ENCODE measurements around the gene RPS5. TPM values are rescaled to one million over a fixed set of nuclear protein-coding genes. Genes with fewer than 3 reads are reported as not detected.

Gene RPS5
- total RNA-seq, 1 donor, result 1,183 TPM

GRCh38 chr19:58349590-58349989, 37.5 kb upstream of the RPS5 start:
- TF ChIP-seq CTCF (IDR thresholded peaks at IDR 0.05; ENCODE audit: insufficient read depth, low read depth, low read length), result no peak
- no peak overlapping the region for H3K4me3 ChIP-seq (ENCODE audit: low read depth, low read length)
- no peak for DNase-seq (ENCODE audit: low read depth)

DNA sequence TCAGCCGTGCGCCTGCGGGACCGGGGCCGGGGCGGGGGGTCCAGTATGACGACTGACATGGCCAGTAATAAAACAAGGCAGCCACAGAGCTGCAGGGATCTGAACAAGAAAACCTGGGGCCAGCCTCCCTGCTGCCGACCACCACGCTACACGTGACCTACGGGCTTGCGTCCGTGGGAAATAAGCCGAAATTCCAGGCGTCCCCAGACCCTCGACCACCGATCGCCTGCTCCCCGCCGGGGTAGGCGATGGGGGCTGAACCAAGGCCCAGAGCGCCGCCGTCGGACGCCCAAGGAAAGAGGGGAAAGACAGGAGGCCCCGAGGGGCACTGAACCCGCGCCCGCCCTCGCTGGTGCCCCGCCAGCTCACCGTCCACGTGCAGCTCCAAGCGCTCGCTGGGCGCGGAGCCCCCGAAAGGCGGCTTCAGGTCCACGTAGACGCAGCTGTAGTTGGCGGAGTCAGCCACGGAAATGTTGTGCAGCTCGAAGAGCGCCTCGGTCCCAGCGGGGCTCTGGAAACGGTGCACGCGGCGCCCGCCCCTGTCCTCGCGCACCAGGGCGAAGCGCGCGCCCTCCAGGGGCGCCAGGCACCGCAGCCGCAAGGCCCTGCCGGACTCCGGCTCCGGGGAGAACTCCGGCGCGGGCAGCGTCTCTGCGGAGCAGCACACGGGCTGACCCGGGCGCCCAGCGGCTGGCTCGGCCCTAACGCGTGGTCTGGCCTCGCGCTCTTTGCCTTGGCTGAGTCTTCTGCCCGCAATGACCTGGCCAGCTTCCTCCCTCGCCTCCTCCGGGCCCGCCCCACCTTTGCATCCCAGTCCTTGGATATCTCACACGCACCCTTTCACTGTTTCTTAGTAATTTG, 36.8 kb upstream of the RPS5 start:
- DNase-seq (ENCODE audit: low read depth), result no peak
- no peak overlapping the region for H3K4me3 ChIP-seq (ENCODE audit: low read depth, low read length)
- no peak for TF ChIP-seq CTCF (IDR thresholded peaks at IDR 0.05; ENCODE audit: insufficient read depth, low read depth, low read length)

GRCh38 chr19:58350871-58351557, 36.1 kb upstream of the RPS5 start:
- H3K4me3 ChIP-seq (ENCODE audit: low read depth, low read length), result no peak overlapping the region
- no peak for DNase-seq (ENCODE audit: low read depth)
- TF ChIP-seq CTCF (IDR thresholded peaks at IDR 0.05; ENCODE audit: insufficient read depth, low read depth, low read length), result no peak

DNA sequence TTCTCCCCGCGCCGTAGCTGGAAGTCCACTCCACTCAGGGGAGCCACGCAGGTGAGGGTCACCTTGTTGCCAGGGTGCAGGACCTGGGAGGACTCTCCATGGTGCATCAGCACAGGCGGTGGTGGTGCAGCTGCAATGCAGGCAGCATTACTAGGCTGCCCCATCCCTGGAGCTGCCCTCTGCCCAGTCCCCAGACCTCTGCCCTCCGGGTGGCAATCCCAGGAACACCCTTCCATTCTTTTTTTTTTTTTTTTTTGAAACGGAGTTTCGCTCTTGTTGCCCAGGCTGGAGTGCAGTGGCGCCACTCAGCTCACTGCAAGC, 35.6 kb upstream of the RPS5 start:
- DNase-seq (ENCODE audit: low read depth), result no peak
- no peak overlapping the region for H3K4me3 ChIP-seq (ENCODE audit: low read depth, low read length)
- TF ChIP-seq CTCF (IDR thresholded peaks at IDR 0.05; ENCODE audit: insufficient read depth, low read depth, low read length), result no peak

DNA sequence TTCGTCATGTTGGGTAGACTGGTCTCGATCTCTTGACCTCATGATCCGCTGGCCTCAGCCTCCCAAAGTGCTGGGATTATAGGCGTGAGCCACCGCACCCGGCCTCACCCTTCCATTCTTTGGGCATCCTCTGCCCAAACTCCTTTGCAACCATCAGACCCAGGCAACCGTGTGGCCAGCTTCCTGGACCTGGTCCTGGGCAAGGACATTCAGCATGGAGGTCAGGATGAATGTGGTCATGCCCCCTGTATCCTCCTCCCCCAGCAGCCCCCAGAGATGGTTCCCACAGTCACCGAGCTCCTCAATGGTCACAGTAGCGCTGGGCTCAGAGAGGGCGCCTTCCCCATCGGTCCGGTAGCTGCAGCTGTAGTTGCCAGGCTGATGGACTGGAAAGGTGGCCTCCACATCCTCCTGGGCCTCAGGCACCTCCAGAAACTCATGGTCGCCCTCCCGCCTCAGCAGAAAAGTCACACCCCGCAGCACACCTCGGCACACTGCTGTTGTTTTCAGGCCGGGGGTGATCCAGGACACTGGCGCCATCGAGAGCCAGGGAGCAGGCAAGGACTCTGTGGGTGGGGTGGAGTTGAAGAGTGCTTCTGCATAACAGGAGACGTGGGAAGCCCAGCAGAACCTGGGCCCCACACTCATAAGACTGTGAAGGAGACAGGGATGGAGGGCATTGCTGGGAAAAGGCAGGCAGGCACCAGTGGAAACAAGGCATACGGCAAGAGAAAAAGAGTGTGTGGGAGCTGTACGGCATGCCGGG, 34.9 kb upstream of the RPS5 start:
- no peak for TF ChIP-seq CTCF (IDR thresholded peaks at IDR 0.05; ENCODE audit: insufficient read depth, low read depth, low read length)
- DNase-seq (ENCODE audit: low read depth), result no peak
- no peak overlapping the region for H3K4me3 ChIP-seq (ENCODE audit: low read depth, low read length)

- TF ChIP-seq CTCF (IDR thresholded peaks at IDR 0.05; ENCODE audit: insufficient read depth, low read depth, low read length), result no peak
- no peak for DNase-seq (ENCODE audit: low read depth)
- H3K4me3 ChIP-seq (ENCODE audit: low read depth, low read length), result no peak within 1 kb of the TSS
These were observed 34.1 kb upstream of the RPS5 start, which contains the start of gene A1BG for GRCh38 chr19:58352760-58353671. A1BG (minus strand) TSS chr19:58353492; CDS start chr19:58353437, 55 bp downstream.

All from fibroblast of villous mesenchyme (primary cell).